CD14-positive monocyte (primary cell): Measurements from ENCODE around the gene SELENOI. TPM values are rescaled to one million over a fixed set of nuclear protein-coding genes. Genes with fewer than 3 reads are reported as not detected.

Source experiments
- DNase-seq, 3 donors: peaks; one replicate each; pipeline ENCODE4 v3.0.0-alpha.2; 2011 to 2022
- H2AFZ ChIP-seq: 2 replicates; pipeline ENCODE4 v1.6.0; 2012; ENCODE audit warnings: mild to moderate bottlenecking, low read depth, low read length, inconsistent platforms; ENCODE audit not compliant: insufficient read depth, poor library complexity, severe bottlenecking
- H3K27ac ChIP-seq, 2 donors: 1 replicate in 1 of 2; 2 replicates in 1 of 2; pipeline ENCODE4 v1.5.1; 2012 to 2013; ENCODE audit warnings: low read length in 2 of 2, control low read depth in 1 of 2, inconsistent platforms in 1 of 2, low read depth in 1 of 2, mild to moderate bottlenecking in 1 of 2
- H3K27me3 ChIP-seq, 2 donors: one replicate each; pipeline versions ENCODE4 v1.6.0 to v1.6.1; 2011 to 2013; ENCODE audit warnings: low read length in 2 of 2; ENCODE audit not compliant: control insufficient read depth in 2 of 2, insufficient read depth in 2 of 2
- H3K36me3 ChIP-seq, 2 donors: replicated peaks in 1 of 2; 1 replicate in 1 of 2; 2 replicates in 1 of 2; pipeline versions ENCODE4 v1.5.1 to v1.6.1; 2012 to 2013; ENCODE audit warnings: low read length in 2 of 2, control low read depth in 1 of 2, inconsistent platforms in 1 of 2, mild to moderate bottlenecking in 1 of 2; ENCODE audit not compliant: insufficient read depth in 2 of 2, control insufficient read depth in 1 of 2
- H3K4me1 ChIP-seq, 2 donors: 1 replicate in 1 of 2; 2 replicates in 1 of 2; pipeline versions ENCODE4 v1.5.1 to v1.6.1; 2012 to 2013; ENCODE audit warnings: low read length in 2 of 2, control low read depth in 1 of 2, inconsistent platforms in 1 of 2, mild to moderate bottlenecking in 1 of 2, moderate library complexity in 1 of 2; ENCODE audit not compliant: insufficient read depth in 2 of 2, control insufficient read depth in 1 of 2
- H3K4me2 ChIP-seq: replicated peaks from 2 replicates; pipeline ENCODE3; 2012; ENCODE audit warnings: low read length, moderate library complexity, mild to moderate bottlenecking; ENCODE audit not compliant: poor library complexity, severe bottlenecking; ENCODE audit errors: extremely low read depth
- H3K4me3 ChIP-seq, 3 experiments: fragments of 200-600 bp in 1 of 3; sonication (generic) in 1 of 3; replicated peaks in 1 of 3; 1 replicate in 2 of 3; 2 replicates in 1 of 3; pipeline ENCODE4 v1.5.1; 2011 to 2013; ENCODE audit warnings: low read length in 3 of 3, mild to moderate bottlenecking in 3 of 3, control low read depth in 2 of 3, low read depth in 2 of 3, inconsistent platforms in 1 of 3, moderate library complexity in 1 of 3
- H3K79me2 ChIP-seq: 2 replicates; pipeline ENCODE4 v1.6.0; 2012; ENCODE audit warnings: mild to moderate bottlenecking, control low read depth, inconsistent platforms, low read length, moderate library complexity; ENCODE audit not compliant: insufficient read depth
- H3K9ac ChIP-seq: 2 replicates; pipeline ENCODE4 v1.6.0; 2017; ENCODE audit warnings: low read length, mild to moderate bottlenecking; ENCODE audit not compliant: insufficient read depth, poor library complexity, severe bottlenecking
- H3K9me3 ChIP-seq, 2 donors: replicated peaks in 1 of 2; 1 replicate in 1 of 2; 2 replicates in 1 of 2; pipeline versions ENCODE4 v1.5.1 to v1.6.1; 2012 to 2013; ENCODE audit warnings: low read length in 2 of 2, control low read depth in 1 of 2; ENCODE audit not compliant: control insufficient read depth in 1 of 2, insufficient read depth in 1 of 2
- H4K20me1 ChIP-seq: 2 replicates; pipeline ENCODE4 v1.6.0; 2012; ENCODE audit warnings: mild to moderate bottlenecking, low read length, control low read depth, moderate library complexity; ENCODE audit not compliant: insufficient read depth
- H3K27ac Mint-ChIP-seq, 7 donors: one replicate each; pipeline ENCODE4 v1.8.0; 2020; ENCODE audit warnings: mild to moderate bottlenecking in 7 of 7, mixed read lengths in 7 of 7, moderate library complexity in 6 of 7, inconsistent platforms in 2 of 7
- H3K27me3 Mint-ChIP-seq, 3 donors: one replicate each; pipeline ENCODE4 v1.8.0; 2021 to 2022; ENCODE audit warnings: low read depth in 3 of 3, mild to moderate bottlenecking in 3 of 3, mixed read lengths in 3 of 3, moderate library complexity in 3 of 3, inconsistent platforms in 1 of 3
- H3K36me3 Mint-ChIP-seq, 2 donors: one replicate each; pipeline ENCODE4 v1.8.0; 2020; ENCODE audit warnings: mixed read lengths in 2 of 2, inconsistent platforms in 1 of 2, mild to moderate bottlenecking in 1 of 2
- H3K4me1 Mint-ChIP-seq: one replicate; pipeline ENCODE4 v1.8.0; 2020; ENCODE audit warnings: mild to moderate bottlenecking, mixed read lengths
- H3K4me3 Mint-ChIP-seq, 2 donors: one replicate each; pipeline ENCODE4 v1.8.0; 2020; ENCODE audit warnings: mild to moderate bottlenecking in 2 of 2, mixed read lengths in 2 of 2, moderate library complexity in 1 of 2
- H3K9me3 Mint-ChIP-seq, 7 donors: one replicate each; pipeline ENCODE4 v1.8.0; 2020 to 2022; ENCODE audit warnings: mixed read lengths in 7 of 7, mild to moderate bottlenecking in 6 of 7, moderate library complexity in 6 of 7, inconsistent platforms in 2 of 7
- WGBS: methylation state at CpG from one replicate; pipeline ENCODE4 v1.1.5; 2013; ENCODE audit warnings: missing lambda C conversion rate; ENCODE audit not compliant: insufficient coverage; 5-methylcytosine and 5-hydroxymethylcytosine counted together
- intact Hi-C, 2 donors: fragments of 100-400 bp; cut with micrococcal nuclease; formaldehyde crosslinking; loops; one replicate each; pipeline versions ENCODE4 v1.15.0 to v1.15.1; 2023
- polyA plus RNA-seq, 3 donors: library from polyadenylated mRNA; depleted of rRNA in 1 of 3; unstranded in 2 of 3; stranded (reverse) in 1 of 3; fragments of 300-500 nt in 2 of 3; fragments of >200 nt in 1 of 3; fragmentation: Illumina TruSeq in 2 of 3; gene quantifications; 1 replicate in 2 of 3; 2 replicates in 1 of 3; pipeline ENCODE4 v1.2.3, GENCODE V29; 2012 to 2021
- TF ChIP-seq, protein P1 (sequence below): fragments of 200-600 bp; IDR thresholded peaks from one replicate; pipeline ENCODE4 v1.8.0; 2022; ENCODE audit warnings: antibody characterized with exemption, mild to moderate bottlenecking

SELENOI gene
- polyA plus RNA-seq, 3 donors = 2.3 to 3.2 (median 2.5) TPM

DNA sequence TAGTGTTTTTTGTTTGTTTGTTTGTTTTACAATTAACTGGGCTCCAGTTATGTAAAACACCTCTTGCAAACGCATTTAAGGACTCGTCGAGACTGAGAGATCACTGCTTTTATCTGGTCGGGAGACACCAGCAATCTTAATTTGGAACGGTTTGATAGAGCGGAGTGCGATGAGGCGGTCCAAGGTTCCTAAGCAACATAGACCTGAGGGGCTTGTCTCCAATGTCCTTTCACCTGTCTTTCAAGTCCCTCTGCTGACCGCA is 729 bp upstream of the SELENOI start:
- Histone ChIP-seq H3K27me3 (no peaks in the 10 kb centered on the region), H3K4me2 (peak overlapping the region; percentile 94), H3K4me3 (peak overlapping the region; percentile 68 to 91 (median 78)), H3K9ac (peak overlapping the region; percentile 69), H3K9me3 (no peaks in the 10 kb centered on the region), H3K27ac (peak overlapping the region; percentile 85 to 90), H2AFZ (peak overlapping the region; percentile 79), H3K79me2 (peaks cover 53% of the 10 kb centered on the region), H3K36me3 (no peaks in the 10 kb centered on the region), H3K4me1 (peaks cover 18 to 23% of the 10 kb centered on the region in 2 donors), H4K20me1 (no peaks in the 10 kb centered on the region)
- H3K27ac Mint-ChIP-seq = peak overlapping the region; percentile 94 to 100 (median 99)
- H3K27me3 Mint-ChIP-seq = no peaks in the 10 kb centered on the region
- intact Hi-C loops = loop anchor here in 1 of 2 donors (5.0 to 10.0 kb wide), 2 partner anchors 103 to 420 kb away; partner anchors contain the start of genes HADHA, HADHB and SLC35F6
- H3K4me3 Mint-ChIP-seq = peak overlapping the region; percentile 98 to 100
- no peaks in the 10 kb centered on the region for H3K36me3 Mint-ChIP-seq
- DNase-seq = no peak
- H3K9me3 Mint-ChIP-seq = no peaks in the 10 kb centered on the region
- peaks cover 28% of the 10 kb centered on the region for H3K4me1 Mint-ChIP-seq
- TF ChIP-seq, protein P1, sequence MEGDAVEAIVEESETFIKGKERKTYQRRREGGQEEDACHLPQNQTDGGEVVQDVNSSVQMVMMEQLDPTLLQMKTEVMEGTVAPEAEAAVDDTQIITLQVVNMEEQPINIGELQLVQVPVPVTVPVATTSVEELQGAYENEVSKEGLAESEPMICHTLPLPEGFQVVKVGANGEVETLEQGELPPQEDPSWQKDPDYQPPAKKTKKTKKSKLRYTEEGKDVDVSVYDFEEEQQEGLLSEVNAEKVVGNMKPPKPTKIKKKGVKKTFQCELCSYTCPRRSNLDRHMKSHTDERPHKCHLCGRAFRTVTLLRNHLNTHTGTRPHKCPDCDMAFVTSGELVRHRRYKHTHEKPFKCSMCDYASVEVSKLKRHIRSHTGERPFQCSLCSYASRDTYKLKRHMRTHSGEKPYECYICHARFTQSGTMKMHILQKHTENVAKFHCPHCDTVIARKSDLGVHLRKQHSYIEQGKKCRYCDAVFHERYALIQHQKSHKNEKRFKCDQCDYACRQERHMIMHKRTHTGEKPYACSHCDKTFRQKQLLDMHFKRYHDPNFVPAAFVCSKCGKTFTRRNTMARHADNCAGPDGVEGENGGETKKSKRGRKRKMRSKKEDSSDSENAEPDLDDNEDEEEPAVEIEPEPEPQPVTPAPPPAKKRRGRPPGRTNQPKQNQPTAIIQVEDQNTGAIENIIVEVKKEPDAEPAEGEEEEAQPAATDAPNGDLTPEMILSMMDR = no peak
- 0% methylated on average over 8 of the region's 9 CpGs for WGBS

DNA sequence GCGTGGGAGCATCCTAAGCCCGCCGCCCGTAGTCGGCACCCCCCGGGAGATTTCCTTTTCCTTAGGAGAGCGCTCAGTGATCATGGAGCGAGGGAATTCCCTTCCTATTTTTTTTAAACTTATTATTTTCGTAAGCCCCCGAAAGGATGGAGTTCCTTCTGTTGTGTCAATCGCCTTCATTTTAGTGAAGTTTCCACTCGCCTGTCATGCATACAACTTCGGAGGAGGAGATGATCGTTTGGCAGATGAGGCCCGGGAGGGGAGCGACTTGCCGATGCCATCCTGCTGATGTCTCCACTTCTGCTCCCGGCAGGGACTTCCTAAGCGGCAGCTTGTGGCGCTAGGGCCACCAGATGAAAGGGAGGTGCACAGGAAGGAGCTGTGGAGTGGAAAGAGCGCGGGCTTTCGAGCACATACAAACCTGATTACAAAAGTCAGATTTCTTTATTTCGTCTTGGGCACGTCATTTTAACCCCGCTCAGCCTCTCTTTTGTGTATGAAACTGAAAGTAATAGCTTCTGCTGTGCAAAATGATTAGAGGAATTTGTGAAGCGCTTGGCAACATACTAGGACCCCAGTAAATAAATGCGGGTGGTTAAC is 611 bp downstream of the SELENOI start, which contains the start of gene ADGRF3:
Gene ADGRF3 (minus strand): TSS at position 336 of the 600 bp plus-strand sequence. CDS start 555 bp downstream, outside the sequence.
- H3K4me1 ChIP-seq = peaks cover 18 to 23% of the 10 kb centered on the region in 2 donors
- H4K20me1 ChIP-seq = peaks cover 1% of the 10 kb centered on the region
- H3K27ac Mint-ChIP-seq = peak within 1 kb of the TSS; percentile 94 to 100 (median 99)
- peak within 1 kb of the TSS; percentile 74 to 91 (median 78) for H3K4me3 ChIP-seq
- peak within 1 kb of the TSS; percentile 94 for H3K4me2 ChIP-seq
- peaks cover 28% of the 10 kb centered on the region for H3K4me1 Mint-ChIP-seq
- peak; percentile 44 to 65 (median 47) for DNase-seq
- H3K9ac ChIP-seq = peak within 1 kb of the TSS; percentile 69
- H3K27me3 ChIP-seq = no peaks in the 10 kb centered on the region
- TF ChIP-seq, protein P1 = no peak
- peaks cover 67% of the 10 kb centered on the region for H3K79me2 ChIP-seq
- H3K4me3 Mint-ChIP-seq = peak within 1 kb of the TSS; percentile 98 to 100
- H3K27ac ChIP-seq = peak within 1 kb of the TSS; percentile 85 to 90
- under 1% methylated on average over 17 of the region's 28 CpGs for WGBS
- no peaks in the 10 kb centered on the region for H3K27me3 Mint-ChIP-seq
- no peaks in the 10 kb centered on the region for H3K9me3 ChIP-seq
- peak within 1 kb of the TSS; percentile 79 for H2AFZ ChIP-seq
- H3K9me3 Mint-ChIP-seq = no peaks in the 10 kb centered on the region
- intact Hi-C loops = loop anchor here (2.0 to 10.0 kb wide), 3 partner anchors 102 to 418 kb away; partner anchors contain the start of genes HADHA (in 2 of the 2), HADHB (in 2 of the 2) and SLC35F6 (in 1 of the 2)
- H3K36me3 Mint-ChIP-seq = peaks cover 0 to 4% of the 10 kb centered on the region in 2 donors
- H3K36me3 ChIP-seq = peaks cover 0 to 5% of the 10 kb centered on the region in 2 donors
